Measurements from ENCODE around the gene LRRC52.

- TF ChIP-seq POLR2A (IDR thresholded peaks at IDR 0.05; ENCODE audit: low read depth, low read length), result no peak
- no peak for TF ChIP-seq TAF1 (IDR thresholded peaks at IDR 0.05; ENCODE audit: low read depth, low read length)
- TF ChIP-seq POLR2AphosphoS5 (IDR thresholded peaks at IDR 0.05; ENCODE audit: low read depth, low read length), result no peak
- no peak for TF ChIP-seq SPI1 (IDR thresholded peaks at IDR 0.05; ENCODE audit: low read depth, low read length)
Measured at GRCh38 chr1:165542015-165542631, 1.7 kb upstream of the LRRC52 start.

Data from GM12891 (cell line).